Measurements from ENCODE around the gene CNPY2.
"Not testable (repeated sequence)": the region's sequence is repeated elsewhere in the genome, so short reads cannot be mapped to it uniquely, and the experiment has no call there.

Gene CNPY2

GRCh38 chr12:56298828-56299227 lies 17.0 kb downstream of the CNPY2 start:
- Histone ChIP-seq H3K4me1 (ENCODE audit: control insufficient read depth, insufficient read depth, low read length, poor library complexity, severe bottlenecking) (peaks cover 32% of the 10 kb centered on the region), H3K4me3 (ENCODE audit: insufficient read depth, low read depth, low read length, poor library complexity, severe bottlenecking) (peak overlapping the region; percentile 79), H3K27ac (ENCODE audit: insufficient read depth, low read length, poor library complexity, severe bottlenecking) (peak overlapping the region; percentile 94), H3K36me3 (ENCODE audit: control insufficient read depth, insufficient read depth, low read length) (no peaks in the 10 kb centered on the region), H3K9me3 (ENCODE audit: control insufficient read depth, low read length) (no peaks in the 10 kb centered on the region), H3K27me3 (replicated peaks; ENCODE audit: control insufficient read depth, insufficient read depth, low read length, poor library complexity, severe bottlenecking) (no peaks in the 10 kb centered on the region)
- no peak for DNase-seq

GRCh38 chr12:56297400-56297799 lies 18.4 kb downstream of the CNPY2 start:
- Histone ChIP-seq H3K4me3 (ENCODE audit: insufficient read depth, low read depth, low read length, poor library complexity, severe bottlenecking) (no peak overlapping the region), H3K36me3 (ENCODE audit: control insufficient read depth, insufficient read depth, low read length) (peaks cover 4% of the 10 kb centered on the region), H3K9me3 (ENCODE audit: control insufficient read depth, low read length) (no peaks in the 10 kb centered on the region), H3K27me3 (replicated peaks; ENCODE audit: control insufficient read depth, insufficient read depth, low read length, poor library complexity, severe bottlenecking) (no peaks in the 10 kb centered on the region), H3K27ac (ENCODE audit: insufficient read depth, low read length, poor library complexity, severe bottlenecking) (no peak overlapping the region), H3K4me1 (ENCODE audit: control insufficient read depth, insufficient read depth, low read length, poor library complexity, severe bottlenecking) (peaks cover 30% of the 10 kb centered on the region)
- no peak for DNase-seq

GRCh38 chr12:56296295-56296694 lies 19.5 kb downstream of the CNPY2 start:
- peaks cover 7% of the 10 kb centered on the region for H3K36me3 ChIP-seq (ENCODE audit: control insufficient read depth, insufficient read depth, low read length)
- peaks cover 32% of the 10 kb centered on the region for H3K4me1 ChIP-seq (ENCODE audit: control insufficient read depth, insufficient read depth, low read length, poor library complexity, severe bottlenecking)
- no peak overlapping the region for H3K27ac ChIP-seq (ENCODE audit: insufficient read depth, low read length, poor library complexity, severe bottlenecking)

DNA sequence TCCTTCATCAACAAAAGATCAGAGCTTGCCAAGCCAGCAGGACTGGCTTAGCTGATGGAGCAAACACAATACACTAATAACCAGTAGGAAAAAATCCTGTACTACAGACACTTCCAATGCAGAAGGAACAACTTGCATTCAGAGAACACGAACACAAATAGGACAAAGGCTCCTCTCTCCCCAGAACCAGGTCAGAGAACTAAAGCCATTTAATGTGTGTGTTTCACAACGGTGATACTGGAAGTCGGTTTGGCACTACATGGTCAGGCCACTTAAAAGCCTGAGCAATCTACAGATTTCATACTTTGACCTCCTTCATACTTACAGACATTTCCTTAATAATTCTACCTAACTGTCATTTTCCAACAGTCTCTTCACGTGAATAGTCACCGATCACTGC lies 22.0 kb downstream of the CNPY2 start:
- Histone ChIP-seq H3K27ac (ENCODE audit: insufficient read depth, low read length, poor library complexity, severe bottlenecking) (no peak overlapping the region), H3K4me3 (ENCODE audit: insufficient read depth, low read depth, low read length, poor library complexity, severe bottlenecking) (no peak overlapping the region), H3K4me1 (ENCODE audit: control insufficient read depth, insufficient read depth, low read length, poor library complexity, severe bottlenecking) (peaks cover 18% of the 10 kb centered on the region), H3K9me3 (ENCODE audit: control insufficient read depth, low read length) (no peaks in the 10 kb centered on the region), H3K27me3 (replicated peaks; ENCODE audit: control insufficient read depth, insufficient read depth, low read length, poor library complexity, severe bottlenecking) (no peaks in the 10 kb centered on the region), H3K36me3 (ENCODE audit: control insufficient read depth, insufficient read depth, low read length) (peaks cover 18% of the 10 kb centered on the region)
- no peak for DNase-seq

More at GRCh38 chr12:56296295-56296694, 19.5 kb downstream of the CNPY2 start:
- no peak for DNase-seq
- Histone ChIP-seq H3K4me3 (ENCODE audit: insufficient read depth, low read depth, low read length, poor library complexity, severe bottlenecking) (no peak overlapping the region), H3K27me3 (replicated peaks; ENCODE audit: control insufficient read depth, insufficient read depth, low read length, poor library complexity, severe bottlenecking) (no peaks in the 10 kb centered on the region), H3K9me3 (ENCODE audit: control insufficient read depth, low read length) (no peaks in the 10 kb centered on the region)

GRCh38 chr12:56288705-56289387 lies 26.9 kb downstream of the CNPY2 start:
- Histone ChIP-seq H3K4me1 (ENCODE audit: control insufficient read depth, insufficient read depth, low read length, poor library complexity, severe bottlenecking) (peaks cover 11% of the 10 kb centered on the region), H3K9me3 (ENCODE audit: control insufficient read depth, low read length) (no peaks in the 10 kb centered on the region), H3K27ac (ENCODE audit: insufficient read depth, low read length, poor library complexity, severe bottlenecking) (no peak overlapping the region), H3K27me3 (replicated peaks; ENCODE audit: control insufficient read depth, insufficient read depth, low read length, poor library complexity, severe bottlenecking) (no peaks in the 10 kb centered on the region), H3K4me3 (ENCODE audit: insufficient read depth, low read depth, low read length, poor library complexity, severe bottlenecking) (no peak overlapping the region), H3K36me3 (ENCODE audit: control insufficient read depth, insufficient read depth, low read length) (peaks cover 34% of the 10 kb centered on the region)
- no peak for DNase-seq

DNA sequence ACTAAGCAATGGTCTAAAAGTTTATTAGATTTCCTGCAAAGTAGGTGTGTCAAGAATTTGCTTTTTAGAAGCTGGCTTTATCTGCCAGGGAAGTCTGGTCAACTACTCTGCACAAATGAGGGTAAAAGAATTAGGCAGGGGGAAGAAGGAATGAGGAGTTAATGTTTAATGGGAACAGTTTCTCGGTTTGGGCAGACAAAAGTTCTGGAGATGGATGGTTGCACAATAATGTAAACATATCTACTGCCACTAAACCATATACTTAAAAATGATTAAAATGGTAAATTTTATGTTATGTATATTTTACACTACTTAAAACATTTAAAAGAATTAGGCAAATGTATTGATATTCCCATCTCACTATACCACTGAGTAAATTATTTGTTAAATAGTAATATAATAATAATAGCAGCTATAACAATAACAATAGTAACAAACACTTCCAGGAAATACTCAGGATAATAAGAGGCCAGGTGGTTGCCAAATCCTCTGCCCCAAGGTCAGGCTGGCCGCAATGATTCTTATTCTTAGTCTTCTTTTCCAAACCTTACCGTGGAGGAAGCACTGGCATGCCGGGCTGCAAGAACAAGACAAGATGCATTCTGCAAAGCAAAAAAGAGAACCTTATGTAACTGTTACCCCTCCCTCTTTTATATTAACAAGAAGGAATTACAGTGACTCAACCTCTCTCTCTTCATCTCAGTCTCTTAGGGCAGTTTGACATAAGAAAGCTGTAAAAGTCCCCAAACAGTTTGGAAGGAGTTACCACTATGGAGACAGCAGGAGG lies 29.6 kb downstream of the CNPY2 start:
- H3K27me3 ChIP-seq (replicated peaks; ENCODE audit: control insufficient read depth, insufficient read depth, low read length, poor library complexity, severe bottlenecking): no peaks in the 10 kb centered on the region
- H3K4me3 ChIP-seq (ENCODE audit: insufficient read depth, low read depth, low read length, poor library complexity, severe bottlenecking): no peak overlapping the region
- no peak overlapping the region for H3K27ac ChIP-seq (ENCODE audit: insufficient read depth, low read length, poor library complexity, severe bottlenecking)
- peaks cover 4% of the 10 kb centered on the region for H3K4me1 ChIP-seq (ENCODE audit: control insufficient read depth, insufficient read depth, low read length, poor library complexity, severe bottlenecking)
- H3K36me3 ChIP-seq (ENCODE audit: control insufficient read depth, insufficient read depth, low read length): peaks cover 50% of the 10 kb centered on the region
- DNase-seq: no peak
- H3K9me3 ChIP-seq (ENCODE audit: control insufficient read depth, low read length): no peaks in the 10 kb centered on the region

DNA sequence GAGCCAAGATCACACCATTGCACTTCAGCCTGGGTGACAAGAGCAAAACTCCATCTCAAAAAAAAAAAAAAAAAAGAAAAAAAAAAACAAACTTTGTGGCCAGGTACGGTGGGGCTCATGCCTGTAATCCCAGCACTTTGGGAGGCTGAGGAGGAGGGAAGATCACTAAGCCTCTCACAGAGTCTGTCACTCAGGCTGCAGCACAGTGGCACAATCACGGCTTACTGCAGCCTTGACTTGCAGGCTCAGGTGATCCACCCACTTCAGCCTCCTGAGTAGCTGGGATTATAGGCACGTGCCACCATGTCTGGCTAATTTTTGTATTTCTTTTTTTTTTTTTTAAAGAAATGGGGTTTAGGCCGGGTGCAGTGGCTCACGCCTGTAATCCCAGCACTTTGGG lies 31.5 kb downstream of the CNPY2 start:
- H3K4me1 ChIP-seq (ENCODE audit: control insufficient read depth, insufficient read depth, low read length, poor library complexity, severe bottlenecking); DNase-seq; H3K9me3 ChIP-seq (ENCODE audit: control insufficient read depth, low read length); H3K4me3 ChIP-seq (ENCODE audit: insufficient read depth, low read depth, low read length, poor library complexity, severe bottlenecking); H3K27me3 ChIP-seq (replicated peaks; ENCODE audit: control insufficient read depth, insufficient read depth, low read length, poor library complexity, severe bottlenecking); H3K27ac ChIP-seq (ENCODE audit: insufficient read depth, low read length, poor library complexity, severe bottlenecking): not testable (repeated sequence)
- peaks cover 47% of the 10 kb centered on the region for H3K36me3 ChIP-seq (ENCODE audit: control insufficient read depth, insufficient read depth, low read length)

- Histone ChIP-seq H3K27ac (ENCODE audit: insufficient read depth, low read length, poor library complexity, severe bottlenecking) (no peak overlapping the region), H3K9me3 (ENCODE audit: control insufficient read depth, low read length) (no peaks in the 10 kb centered on the region), H3K27me3 (replicated peaks; ENCODE audit: control insufficient read depth, insufficient read depth, low read length, poor library complexity, severe bottlenecking) (no peaks in the 10 kb centered on the region), H3K36me3 (ENCODE audit: control insufficient read depth, insufficient read depth, low read length) (peaks cover 63% of the 10 kb centered on the region), H3K4me1 (ENCODE audit: control insufficient read depth, insufficient read depth, low read length, poor library complexity, severe bottlenecking) (no peaks in the 10 kb centered on the region), H3K4me3 (ENCODE audit: insufficient read depth, low read depth, low read length, poor library complexity, severe bottlenecking) (no peak overlapping the region)
- DNase-seq: no peak
Measured at GRCh38 chr12:56282579-56282978, 33.2 kb downstream of the CNPY2 start.

GRCh38 chr12:56282030-56282429 lies 33.8 kb downstream of the CNPY2 start:
- Histone ChIP-seq H3K9me3 (ENCODE audit: control insufficient read depth, low read length) (no peaks in the 10 kb centered on the region), H3K4me3 (ENCODE audit: insufficient read depth, low read depth, low read length, poor library complexity, severe bottlenecking) (no peak overlapping the region), H3K4me1 (ENCODE audit: control insufficient read depth, insufficient read depth, low read length, poor library complexity, severe bottlenecking) (no peaks in the 10 kb centered on the region), H3K36me3 (ENCODE audit: control insufficient read depth, insufficient read depth, low read length) (peaks cover 65% of the 10 kb centered on the region), H3K27ac (ENCODE audit: insufficient read depth, low read length, poor library complexity, severe bottlenecking) (no peak overlapping the region), H3K27me3 (replicated peaks; ENCODE audit: control insufficient read depth, insufficient read depth, low read length, poor library complexity, severe bottlenecking) (no peaks in the 10 kb centered on the region)
- DNase-seq: no peak

- Histone ChIP-seq H3K9me3 (ENCODE audit: control insufficient read depth, low read length) (no peaks in the 10 kb centered on the region), H3K4me3 (ENCODE audit: insufficient read depth, low read depth, low read length, poor library complexity, severe bottlenecking) (no peak overlapping the region), H3K4me1 (ENCODE audit: control insufficient read depth, insufficient read depth, low read length, poor library complexity, severe bottlenecking) (no peaks in the 10 kb centered on the region), H3K27me3 (replicated peaks; ENCODE audit: control insufficient read depth, insufficient read depth, low read length, poor library complexity, severe bottlenecking) (no peaks in the 10 kb centered on the region), H3K36me3 (ENCODE audit: control insufficient read depth, insufficient read depth, low read length) (peaks cover 64% of the 10 kb centered on the region), H3K27ac (ENCODE audit: insufficient read depth, low read length, poor library complexity, severe bottlenecking) (no peak overlapping the region)
- DNase-seq: no peak
Measured at GRCh38 chr12:56280849-56281248, 34.9 kb downstream of the CNPY2 start.

All from effector memory CD4-positive, alpha-beta T cell (primary cell).